Left lobe of liver (tissue), 2 donors: ENCODE data around the gene NT5DC3. TPM values are rescaled to one million over a fixed set of nuclear protein-coding genes. Genes with fewer than 3 reads are reported as not detected.

Experiments used
- ATAC-seq: fragments of 200-7000 bp; cut with Tn5 transposase; one replicate; pipeline ENCODE4 v1.9.1; 2020; ENCODE audit warnings: mild to moderate bottlenecking, moderate library complexity
- DNase-seq: peaks from one replicate; pipeline ENCODE4 v3.0.0-alpha.2; 2020; ENCODE audit warnings: low spot score
- total RNA-seq: library from RNA; stranded (reverse); gene quantifications from one replicate; pipeline ENCODE4 v1.2.1, GENCODE V29; 2021
- donor health status: DM: no; HTN: no; CAD: no; lungs with moderate emphysema.
- donor health status: DM: no; HTN: yes; CAD: no.

Gene NT5DC3
- total RNA-seq, 1 donor from 2014 or later = 9.3 TPM

DNA sequence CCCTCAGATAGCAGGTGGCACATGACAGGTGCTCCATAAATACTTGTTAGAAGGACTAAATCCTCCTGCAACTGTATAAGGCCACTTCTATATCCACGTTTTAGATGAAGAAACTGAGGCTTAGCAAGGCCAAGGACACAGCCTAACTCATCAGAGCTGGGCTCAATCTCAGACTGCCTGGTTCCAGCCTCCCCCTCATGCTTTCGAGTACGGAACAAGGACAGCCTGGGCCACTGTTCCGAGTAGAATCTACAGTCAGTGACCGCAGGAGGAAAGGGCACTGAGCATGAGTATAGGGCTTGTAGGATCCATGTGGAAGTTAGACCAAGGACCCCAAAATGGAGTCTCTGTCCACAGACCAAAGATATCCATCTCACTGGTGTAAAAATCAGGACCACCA lies 84.6 kb downstream of the NT5DC3 start:
- ATAC-seq (no peak), DNase-seq (no peak)

DNA sequence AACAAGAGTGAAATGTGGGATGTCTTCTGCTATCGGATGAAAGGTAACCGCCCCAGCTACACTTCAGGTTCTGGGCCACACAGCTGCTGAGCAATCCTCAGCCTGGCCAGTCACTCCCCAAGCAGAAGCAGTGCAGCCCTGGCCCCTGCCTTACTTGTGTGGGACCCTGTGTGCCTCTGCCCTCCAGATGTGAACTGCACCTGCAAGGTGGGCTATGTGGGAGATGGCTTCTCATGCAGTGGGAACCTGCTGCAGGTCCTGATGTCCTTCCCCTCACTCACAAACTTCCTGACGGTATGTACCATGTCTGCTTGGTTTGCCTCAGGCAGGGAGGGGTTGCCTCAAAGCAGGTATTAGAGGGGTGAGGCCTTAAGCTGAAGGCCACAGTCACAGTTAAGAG lies 85.6 kb downstream of the NT5DC3 start:
- no peak for ATAC-seq
- DNase-seq = no peak

DNA sequence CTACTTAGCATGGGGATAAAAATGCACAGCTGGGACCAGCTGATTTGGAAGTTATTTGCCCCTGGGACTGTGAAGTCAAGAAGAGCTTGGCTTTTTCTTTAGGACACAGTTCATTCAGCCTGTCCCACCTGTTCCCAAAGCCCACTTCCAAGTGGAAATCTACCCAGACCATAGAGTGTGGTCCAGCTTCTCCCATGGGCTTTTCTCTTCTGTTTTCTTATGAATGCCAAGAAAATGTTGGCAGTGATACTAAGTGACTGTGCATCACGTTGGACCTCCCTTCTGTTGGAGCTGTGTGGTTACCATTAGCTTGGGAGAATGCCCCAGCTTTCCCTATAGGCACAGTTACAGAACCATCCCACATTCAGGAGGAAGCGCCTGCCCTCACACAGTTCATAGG lies 89.4 kb downstream of the NT5DC3 start:
- ATAC-seq (no peak), DNase-seq (no peak)

DNA sequence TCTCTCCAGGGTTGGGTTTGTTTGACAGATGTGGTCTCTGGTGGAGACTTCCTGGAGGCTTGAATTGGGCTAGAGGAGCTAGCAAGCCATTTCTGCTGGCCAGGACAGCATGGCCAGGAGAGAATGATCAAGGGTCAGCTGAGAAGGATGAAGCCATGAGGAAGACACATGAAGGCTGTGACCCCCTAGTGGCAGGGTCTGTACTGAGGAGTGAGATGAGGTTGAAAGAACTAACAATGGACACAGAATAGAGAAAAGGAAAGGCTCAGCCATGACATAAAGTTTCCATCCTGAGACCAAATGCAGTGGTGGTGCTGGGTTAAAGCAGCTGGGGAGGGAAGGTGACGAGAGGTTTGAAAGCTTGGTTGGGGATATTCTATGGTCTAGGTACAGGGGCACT lies 89.9 kb downstream of the NT5DC3 start:
- DNase-seq (no peak), ATAC-seq (no peak)

DNA sequence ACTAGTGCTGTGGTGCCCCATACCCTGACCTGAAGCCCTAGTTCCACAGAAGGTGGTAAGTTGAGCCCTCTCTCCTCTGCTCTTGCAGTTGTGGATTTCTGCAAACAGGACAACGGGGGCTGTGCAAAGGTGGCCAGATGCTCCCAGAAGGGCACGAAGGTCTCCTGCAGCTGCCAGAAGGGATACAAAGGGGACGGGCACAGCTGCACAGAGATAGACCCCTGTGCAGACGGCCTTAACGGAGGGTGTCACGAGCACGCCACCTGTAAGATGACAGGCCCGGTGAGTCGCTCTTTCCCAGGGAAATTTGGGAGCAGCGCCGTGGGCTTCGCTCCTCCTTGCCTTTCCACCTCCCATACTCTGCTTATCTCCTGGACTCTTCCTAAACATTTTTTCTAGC lies 92.2 kb downstream of the NT5DC3 start:
- DNase-seq = no peak
- ATAC-seq = no peak

DNA sequence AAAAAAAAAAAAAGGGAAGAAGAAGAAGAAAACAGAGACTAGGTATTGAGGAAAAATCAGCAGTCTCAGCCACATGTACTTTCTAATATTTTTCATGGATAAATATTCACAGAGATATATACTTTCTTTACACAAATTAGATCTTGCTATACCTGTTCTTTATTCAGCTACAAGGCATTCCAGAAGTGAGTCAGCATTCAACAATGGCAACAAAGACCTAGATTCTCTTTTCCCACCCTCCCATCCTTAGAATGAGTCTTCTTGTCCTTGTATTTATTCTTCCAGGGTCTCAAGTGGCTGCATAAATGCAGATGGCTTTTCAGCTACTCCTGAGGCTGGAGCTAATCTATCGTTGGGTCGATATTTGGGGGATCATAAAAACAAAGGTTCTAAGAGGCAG lies 93.0 kb downstream of the NT5DC3 start:
- DNase-seq (no peak), ATAC-seq (no peak)

DNA sequence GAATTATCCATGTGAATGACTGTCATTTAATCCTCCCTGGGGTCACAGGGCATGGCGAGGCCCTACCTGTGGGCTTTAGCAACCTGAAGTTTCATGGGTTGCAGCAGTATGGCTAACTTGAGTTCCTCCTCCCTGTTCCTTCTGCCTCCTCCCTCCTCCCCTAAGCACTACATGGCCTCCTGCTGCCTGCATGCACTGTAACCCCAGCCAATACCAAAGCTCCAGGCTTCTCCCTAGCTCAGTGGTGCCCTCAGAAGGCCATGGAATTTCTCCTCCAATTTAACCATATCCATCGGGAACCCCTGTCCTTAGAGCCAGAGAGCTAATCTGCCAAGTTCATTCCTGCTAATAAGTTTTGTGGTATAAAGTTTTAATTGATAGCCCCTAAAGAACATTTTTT lies 95.1 kb downstream of the NT5DC3 start:
- ATAC-seq = no peak
- no peak for DNase-seq

DNA sequence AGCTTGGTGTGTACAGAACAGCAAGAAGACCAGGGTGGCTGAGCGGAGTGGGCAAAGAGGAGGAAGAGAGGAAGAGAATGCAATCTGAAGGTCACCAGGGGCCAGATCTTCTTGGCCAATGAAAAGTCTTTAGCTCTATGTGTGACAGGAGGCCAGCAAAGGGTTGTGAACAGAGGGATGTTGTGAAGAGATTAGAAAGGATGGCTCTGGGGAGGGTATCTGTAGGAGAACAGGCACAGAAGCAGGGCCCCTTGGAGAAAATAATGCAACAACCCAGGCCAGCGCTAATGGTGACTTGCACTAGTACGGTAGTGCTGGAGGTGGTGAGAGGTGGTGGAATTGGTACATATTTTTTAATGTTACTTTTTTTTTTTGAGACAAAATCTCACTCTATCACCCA lies 97.2 kb downstream of the NT5DC3 start:
- DNase-seq = no peak
- ATAC-seq = no peak

DNA sequence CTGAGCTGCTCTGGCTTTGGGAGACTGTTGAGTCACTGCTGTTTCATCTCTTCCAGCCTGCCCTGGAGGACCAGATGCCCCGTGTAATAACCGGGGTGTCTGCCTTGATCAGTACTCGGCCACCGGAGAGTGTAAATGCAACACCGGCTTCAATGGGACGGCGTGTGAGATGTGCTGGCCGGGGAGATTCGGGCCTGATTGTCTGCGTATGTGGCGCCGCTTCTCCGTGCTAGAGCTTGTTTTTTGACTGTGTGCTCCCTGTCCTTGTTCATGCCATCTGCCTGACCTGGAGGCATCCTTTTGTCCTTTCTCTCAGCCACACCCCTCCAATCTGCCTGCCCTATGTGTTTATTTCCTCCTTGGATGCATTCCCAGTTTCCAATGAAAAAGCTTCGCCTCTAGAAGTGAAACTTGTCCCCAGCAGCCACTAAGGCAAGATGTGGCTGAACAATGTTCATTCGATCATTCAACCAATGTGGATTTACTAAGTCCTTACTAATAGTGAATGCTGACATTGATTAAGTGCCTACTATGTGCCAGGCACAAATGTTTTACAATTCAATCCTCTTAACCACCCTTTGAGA lies 98.6 kb downstream of the NT5DC3 start:
- DNase-seq (no peak), ATAC-seq (peak; percentile 78)

DNA sequence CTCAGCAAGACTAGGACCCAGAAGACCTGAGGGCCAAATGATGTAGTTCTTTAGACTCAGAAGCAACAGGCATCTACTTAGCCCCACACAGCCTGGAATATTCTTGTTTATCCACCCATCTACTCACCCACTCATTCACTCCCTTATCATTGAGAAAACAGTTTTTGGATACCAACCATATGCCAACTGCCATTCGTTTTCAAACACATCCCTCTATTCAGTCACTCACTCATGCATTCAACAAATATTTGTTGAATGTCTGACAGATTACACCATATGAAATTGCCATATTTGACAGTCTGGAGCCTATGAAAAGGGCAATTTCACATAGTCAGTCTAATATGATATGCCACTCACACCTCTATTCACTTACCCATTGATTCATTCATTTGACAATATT lies 103.2 kb downstream of the NT5DC3 start:
- no peak for ATAC-seq
- DNase-seq = no peak

DNA sequence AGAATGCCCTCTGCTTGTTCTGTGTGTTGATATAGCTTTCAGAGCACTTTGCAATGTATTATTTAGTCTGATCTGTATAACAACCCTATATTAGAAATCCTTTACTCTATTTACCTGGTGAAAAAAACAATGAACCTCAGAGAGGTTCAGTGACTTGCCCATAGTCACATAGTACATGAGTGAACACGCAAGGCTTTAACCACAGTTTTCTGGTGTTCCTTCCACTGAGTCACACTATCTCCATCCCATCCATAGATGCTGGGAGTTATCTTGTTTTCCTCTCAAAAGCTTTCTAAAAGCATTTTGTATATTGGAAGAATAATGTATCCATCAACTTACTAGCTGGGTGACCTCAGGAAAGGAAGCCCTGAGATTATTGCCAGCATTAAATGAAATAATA lies 104.5 kb downstream of the NT5DC3 start:
- DNase-seq (no peak), ATAC-seq (no peak)

DNA sequence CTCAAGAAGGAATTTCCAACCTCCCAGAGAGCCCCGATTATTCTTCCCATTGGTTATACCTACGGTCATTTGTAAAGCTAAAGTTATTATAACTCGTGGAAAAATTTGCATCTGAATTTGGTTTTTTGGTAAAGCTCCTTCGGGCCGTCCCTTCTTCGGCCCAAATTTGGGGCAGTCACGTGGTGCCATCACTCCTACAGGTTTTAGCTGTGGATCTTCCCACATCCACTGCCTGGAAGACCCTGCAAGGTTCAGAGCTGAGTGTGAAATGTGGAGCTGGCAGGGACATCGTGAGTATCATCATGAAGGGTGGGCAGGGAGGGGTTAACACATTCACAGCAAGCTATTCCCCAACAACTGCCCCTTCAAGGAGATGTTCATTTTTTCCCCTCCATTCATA lies 105.7 kb downstream of the NT5DC3 start:
- DNase-seq (no peak), ATAC-seq (no peak)

DNA sequence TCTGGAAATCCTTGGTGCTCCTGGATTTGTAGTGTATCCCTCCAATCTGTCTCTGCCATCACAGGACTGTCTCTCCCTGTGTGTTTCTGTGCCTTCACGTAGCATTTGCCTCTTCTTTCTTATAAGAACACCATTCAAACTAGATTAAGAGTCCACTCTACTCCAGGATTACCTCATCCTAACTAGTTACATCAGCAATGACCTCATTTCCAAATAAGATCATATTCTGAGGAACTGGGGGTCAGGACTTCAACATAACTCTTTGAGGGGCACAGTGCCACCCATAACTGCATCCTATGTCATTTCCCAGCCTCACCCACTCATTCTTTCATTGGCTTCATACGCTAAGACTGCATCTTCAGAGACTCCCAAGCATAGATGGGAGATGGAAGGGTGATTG lies 106.2 kb downstream of the NT5DC3 start:
- ATAC-seq (no peak), DNase-seq (no peak)

DNA sequence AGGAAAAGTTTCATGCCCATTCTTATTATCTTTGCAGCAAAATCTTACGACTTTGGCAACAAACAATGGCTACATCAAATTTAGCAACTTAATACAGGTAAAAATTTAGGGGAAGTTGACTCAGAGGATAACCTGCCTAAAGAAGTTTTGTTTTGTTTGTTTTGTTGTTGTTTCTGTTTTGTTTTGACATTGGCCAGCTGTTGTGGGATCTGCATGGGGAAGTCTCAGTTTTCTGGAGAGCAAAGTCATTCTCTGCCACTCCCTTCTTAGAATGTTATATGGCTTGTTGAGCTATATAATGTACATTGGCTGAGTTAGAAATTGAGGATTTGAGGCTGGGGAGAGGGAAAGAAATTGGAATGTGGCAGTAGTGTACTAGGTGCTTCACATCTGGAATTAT lies 109.5 kb downstream of the NT5DC3 start:
- DNase-seq (no peak), ATAC-seq (no peak)

DNA sequence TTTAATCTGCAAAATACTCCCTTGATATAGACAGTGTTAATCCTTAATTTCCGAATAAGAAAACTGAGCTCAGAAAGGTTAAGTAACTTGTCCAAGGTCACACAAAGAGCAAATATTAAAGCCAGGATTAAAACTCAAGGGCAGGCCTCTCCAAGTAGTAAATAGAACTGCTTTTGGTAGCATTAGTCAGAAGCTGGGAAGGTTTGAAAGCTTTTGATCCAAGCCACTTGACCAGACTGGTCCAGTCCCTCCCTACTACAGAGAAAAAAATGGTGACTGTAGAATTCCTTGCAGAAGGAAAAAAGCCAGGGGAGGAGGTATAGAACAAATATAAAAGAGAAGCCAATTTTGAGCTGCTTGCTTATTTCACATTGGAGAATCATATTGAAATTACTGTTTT lies 111.5 kb downstream of the NT5DC3 start:
- ATAC-seq (no peak), DNase-seq (no peak)

DNA sequence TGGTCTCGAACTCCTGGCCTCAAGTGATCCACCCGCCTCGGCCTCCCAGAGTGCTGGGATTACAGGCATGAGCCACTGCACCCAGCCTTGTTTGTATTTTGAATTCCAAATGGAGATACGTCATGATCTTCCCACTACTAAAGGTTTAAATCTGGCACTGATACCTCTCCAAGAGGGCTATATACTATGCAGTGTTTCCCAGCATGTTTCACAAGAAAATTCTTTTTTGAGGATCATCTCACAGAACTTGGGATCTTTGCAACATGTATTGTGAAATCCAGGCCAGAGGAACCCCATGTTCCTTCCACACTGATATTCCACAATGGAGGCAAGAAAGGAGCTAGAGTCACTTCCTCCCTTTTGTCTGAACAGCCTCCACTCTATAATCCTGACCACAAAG lies 112.7 kb downstream of the NT5DC3 start:
- ATAC-seq (no peak), DNase-seq (no peak)

DNA sequence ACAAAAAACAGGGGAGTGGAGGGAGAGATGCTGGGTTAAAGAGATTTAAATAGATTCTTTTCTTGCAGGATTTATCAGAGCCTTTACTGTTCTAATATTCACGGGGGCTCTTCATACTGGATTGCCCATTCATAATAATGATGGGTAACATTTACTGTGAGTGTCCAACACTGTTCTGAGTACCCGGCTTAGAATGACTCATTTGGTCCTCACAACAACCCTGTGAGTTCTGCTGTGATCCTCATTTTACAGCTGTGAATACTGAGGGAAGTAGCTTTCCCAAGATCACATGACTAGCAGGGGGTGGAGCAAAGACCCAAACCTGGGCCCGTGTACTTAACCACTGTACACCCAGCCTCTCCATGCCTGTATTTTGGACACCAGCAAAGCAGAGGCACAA lies 113.4 kb downstream of the NT5DC3 start:
- DNase-seq (no peak), ATAC-seq (no peak)

DNA sequence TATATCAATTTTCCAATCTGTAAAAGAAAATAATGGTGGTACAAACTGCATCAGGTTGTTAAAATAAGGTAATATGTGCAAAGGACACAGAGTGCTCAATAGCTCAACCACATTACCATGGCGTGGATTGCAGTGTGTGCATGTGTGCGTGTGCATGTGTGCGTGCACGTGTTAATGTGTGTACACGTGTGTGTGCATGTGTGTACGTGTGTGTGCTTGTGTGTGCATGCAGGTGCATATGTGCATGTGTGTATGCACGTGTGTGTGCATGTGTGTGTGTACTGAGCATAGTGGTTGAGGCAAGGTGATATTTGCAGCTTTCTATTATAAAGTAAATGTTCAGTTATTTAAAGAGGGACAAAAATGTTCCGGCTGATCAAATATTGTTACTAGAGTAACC lies 115.6 kb downstream of the NT5DC3 start:
- no peak for ATAC-seq
- DNase-seq = no peak

Other genes starting within 250 kb of the NT5DC3 start
- 617 TPM for gene HSP90B1, start 89.2 kb upstream of the NT5DC3 start, total RNA-seq
- gene TDG, start 124.6 kb upstream of the NT5DC3 start, total RNA-seq = 7.0 TPM
- gene GLT8D2, start 209.0 kb upstream of the NT5DC3 start, total RNA-seq = 0.43 TPM
- 10.0 TPM for gene HCFC2, start 223.3 kb upstream of the NT5DC3 start, total RNA-seq